H1 (cell line): ENCODE measurements around the gene LPP. TPM values are rescaled to one million over a fixed set of nuclear protein-coding genes. Genes with fewer than 3 reads are reported as not detected.
"Not testable (repeated sequence)": the region's sequence is repeated elsewhere in the genome, so short reads cannot be mapped to it uniquely, and the experiment has no call there.

Experiments
- CTCF ChIA-PET: fragments of 300-600 bp; sonication (Branson Sonifier 250); formaldehyde crosslinking; loops from one replicate; lab custom pipeline; 2021; ENCODE audit not compliant: partially characterized antibody; lab: Charles Lee
- POLR2A ChIA-PET: fragments of 300-600 bp; sonication (Branson Sonifier 250); formaldehyde crosslinking; loops from one replicate; lab custom pipeline; 2021; ENCODE audit warnings: inconsistent platforms; ENCODE audit not compliant: partially characterized antibody; lab: Charles Lee
- DNase-seq, 2 experiments: peaks; one replicate each; pipeline versions ENCODE4 v3.0.0 to v3.0.0-alpha.2; 2010 to 2022; ENCODE audit warnings: low spot score in 2 of 2, low read depth in 1 of 2, mixed read lengths in 1 of 2
- FAIRE-seq: peaks from 2 replicates; lab custom pipeline; 2011; peaks lifted over from hg19 to GRCh38; lab: Jason Lieb, UNC
- H2AFZ ChIP-seq: 2 replicates; pipeline ENCODE4 v1.8.1; 2012; ENCODE audit warnings: low read length, inconsistent platforms
- H2AK5ac ChIP-seq: 2 replicates; pipeline ENCODE4 v1.6.1; 2013; ENCODE audit warnings: low read depth, low read length
- H2BK120ac ChIP-seq: replicated peaks from 2 replicates; pipeline ENCODE3; 2013; ENCODE audit warnings: low read depth, low read length, inconsistent platforms
- H2BK12ac ChIP-seq: 2 replicates; pipeline ENCODE4 v1.6.1; 2013; ENCODE audit warnings: low read depth, low read length
- H2BK15ac ChIP-seq: 2 replicates; pipeline ENCODE4 v1.6.1; 2013; ENCODE audit warnings: low read length
- H2BK20ac ChIP-seq: 2 replicates; pipeline ENCODE4 v1.6.1; 2013; ENCODE audit warnings: low read length
- H2BK5ac ChIP-seq: 2 replicates; pipeline ENCODE4 v1.6.1; 2013; ENCODE audit warnings: low read depth, low read length
- H3K14ac ChIP-seq: 2 replicates; pipeline ENCODE4 v1.6.1; 2013; ENCODE audit warnings: inconsistent platforms; ENCODE audit not compliant: insufficient read length
- H3K18ac ChIP-seq: 2 replicates; pipeline ENCODE4 v1.6.1; 2013; ENCODE audit warnings: low read length; ENCODE audit errors: extremely low read depth
- H3K23ac ChIP-seq: 2 replicates; pipeline ENCODE4 v1.6.1; 2013; ENCODE audit warnings: inconsistent platforms; ENCODE audit not compliant: insufficient read length
- H3K23me2 ChIP-seq: 2 replicates; pipeline ENCODE4 v1.6.1; 2013; ENCODE audit warnings: low read depth, low read length
- H3K27ac ChIP-seq: 2 replicates; pipeline ENCODE4 v1.6.1; 2011; ENCODE audit warnings: low read depth, low read length, inconsistent platforms
- H3K27me3 ChIP-seq, 4 experiments: replicated peaks in 1 of 4; 1 replicate in 1 of 4; 2 replicates in 3 of 4; pipeline versions ENCODE4 v1.6.1 to v1.8.1; 2011 to 2013; ENCODE audit warnings: low read length in 3 of 4, mild to moderate bottlenecking in 3 of 4, inconsistent platforms in 2 of 4, mixed read lengths in 2 of 4, moderate library complexity in 1 of 4; ENCODE audit not compliant: control insufficient read depth in 3 of 4, insufficient read depth in 3 of 4; ENCODE audit errors: extremely low read depth in 1 of 4
- H3K36me3 ChIP-seq, 4 experiments: 2 replicates each; pipeline versions ENCODE4 v1.6.1 to v1.8.1; 2011 to 2013; ENCODE audit warnings: mild to moderate bottlenecking in 4 of 4, low read length in 3 of 4, moderate library complexity in 2 of 4, control low read depth in 1 of 4, inconsistent platforms in 1 of 4; ENCODE audit not compliant: insufficient read depth in 4 of 4, control insufficient read depth in 2 of 4
- H3K4ac ChIP-seq: replicated peaks from 2 replicates; pipeline ENCODE3; 2013; ENCODE audit warnings: low read length, low read depth, mixed read lengths, inconsistent platforms; ENCODE audit not compliant: insufficient read length
- H3K4me1 ChIP-seq, 4 experiments: replicated peaks in 1 of 4; 1 replicate in 1 of 4; 2 replicates in 3 of 4; pipeline versions ENCODE4 v1.6.1 to v1.8.1; 2011 to 2013; ENCODE audit warnings: low read length in 3 of 4, inconsistent platforms in 2 of 4, mixed read lengths in 1 of 4; ENCODE audit not compliant: insufficient read depth in 4 of 4, control insufficient read depth in 3 of 4
- H3K4me2 ChIP-seq, 2 experiments: 2 replicates each; pipeline versions ENCODE4 v1.6.1 to v1.8.1; 2011 to 2013; ENCODE audit warnings: low read depth in 2 of 2, low read length in 2 of 2, control low read depth in 1 of 2, inconsistent platforms in 1 of 2, mild to moderate bottlenecking in 1 of 2; ENCODE audit not compliant: insufficient read depth in 1 of 2
- H3K4me3 ChIP-seq, 4 experiments: fragments of 200-600, 300-600 bp in 1 of 4; sonication (generic), shearing (Covaris generic), sonication (Bioruptor Twin) in 1 of 4; 2 replicates each; pipeline versions ENCODE4 v1.5.1 to v1.8.1; 2011 to 2016; ENCODE audit warnings: low read length in 4 of 4, low read depth in 3 of 4, control low read depth in 2 of 4, inconsistent platforms in 2 of 4, mild to moderate bottlenecking in 2 of 4, mixed read lengths in 1 of 4, moderate library complexity in 1 of 4; ENCODE audit not compliant: insufficient read depth in 2 of 4; ENCODE audit errors: extremely low read depth in 1 of 4
- H3K56ac ChIP-seq: replicated peaks from 2 replicates; pipeline ENCODE3; 2013; ENCODE audit warnings: low read depth, mild to moderate bottlenecking, mixed read lengths, low read length, inconsistent platforms; ENCODE audit not compliant: insufficient read length
- H3K79me1 ChIP-seq: 2 replicates; pipeline ENCODE4 v1.6.1; 2013; ENCODE audit warnings: low read depth, low read length, control low read depth
- H3K79me2 ChIP-seq, 2 experiments: 2 replicates each; pipeline versions ENCODE4 v1.6.1 to v1.8.1; 2012 to 2013; ENCODE audit warnings: low read length in 2 of 2, mild to moderate bottlenecking in 2 of 2, inconsistent platforms in 1 of 2; ENCODE audit not compliant: insufficient read depth in 2 of 2, control insufficient read depth in 1 of 2
- H3K9ac ChIP-seq, 4 experiments: replicated peaks in 1 of 4; 1 replicate in 1 of 4; 2 replicates in 3 of 4; pipeline versions ENCODE4 v1.6.1 to v1.8.1; 2011 to 2013; ENCODE audit warnings: low read depth in 3 of 4, low read length in 3 of 4, control low read depth in 2 of 4, mild to moderate bottlenecking in 2 of 4, moderate library complexity in 2 of 4, inconsistent platforms in 1 of 4; ENCODE audit errors: extremely low read depth in 1 of 4
- H3K9me3 ChIP-seq, 2 experiments: 2 replicates each; pipeline versions ENCODE4 v1.6.1 to v1.8.1; 2012 to 2013; ENCODE audit warnings: mild to moderate bottlenecking in 2 of 2, moderate library complexity in 2 of 2, control low read depth in 1 of 2, inconsistent platforms in 1 of 2, low read depth in 1 of 2, low read length in 1 of 2, mixed read lengths in 1 of 2; ENCODE audit not compliant: insufficient read depth in 2 of 2
- H4K20me1 ChIP-seq, 2 experiments: replicated peaks in 1 of 2; 2 replicates each; pipeline versions ENCODE3 to v1.8.1; 2011 to 2013; ENCODE audit warnings: inconsistent platforms in 2 of 2, low read length in 2 of 2, mild to moderate bottlenecking in 1 of 2; ENCODE audit not compliant: insufficient read depth in 2 of 2, control insufficient read depth in 1 of 2
- H4K5ac ChIP-seq: 2 replicates; pipeline ENCODE4 v1.6.1; 2013; ENCODE audit warnings: low read length, low read depth, mixed read lengths, inconsistent platforms; ENCODE audit not compliant: insufficient read length
- H4K8ac ChIP-seq: 2 replicates; pipeline ENCODE4 v1.8.0; 2013; ENCODE audit warnings: mild to moderate bottlenecking, moderate library complexity, low read length, inconsistent platforms; ENCODE audit not compliant: insufficient read depth; ENCODE audit errors: extremely low read depth
- H4K91ac ChIP-seq: replicated peaks from 2 replicates; pipeline ENCODE3; 2013; ENCODE audit warnings: low read length, mixed read lengths, inconsistent platforms; ENCODE audit not compliant: insufficient read length
- WGBS, 2 experiments: shearing (Covaris generic) in 1 of 2; methylation state at CpG; one replicate each; pipeline versions ENCODE4 v1.1.6 to v1.1.7; 2013 to 2015; ENCODE audit warnings: low lambda C conversion rate in 2 of 2, mixed read lengths in 2 of 2, inconsistent platforms in 1 of 2, low coverage in 1 of 2, missing lambda C conversion rate in 1 of 2; ENCODE audit not compliant: insufficient replicate concordance in 2 of 2, insufficient coverage in 1 of 2, insufficient read length in 1 of 2; ENCODE audit errors: extremely low coverage in 1 of 2, missing lambda C conversion rate in 1 of 2; 5-methylcytosine and 5-hydroxymethylcytosine counted together
- polyA plus RNA-seq, 7 experiments: library from polyadenylated mRNA; depleted of rRNA in 3 of 7; stranded (reverse) in 5 of 7; unstranded in 2 of 7; fragments of >200 nt in 5 of 7; fragments of 200-250 nt in 2 of 7; gene quantifications; 1 replicate in 5 of 7; 2 replicates in 1 of 7; 4 replicates in 1 of 7; pipeline versions ENCODE4 v1.2.1 to v1.2.3, GENCODE V29; 2011 to 2013; ENCODE audit warnings: missing spikeins in 2 of 7, mixed read lengths in 2 of 7
- total RNA-seq: library from RNA; stranded (reverse); fragmentation: NEBNext Ultra II Directional; extraction: Animal tissue kit (Norgen Biotek cat#: 25700); gene quantifications from 2 replicates; pipeline ENCODE4 v1.2.1, GENCODE V29; 2021

LPP gene
- total and polyA plus RNA-seq, 2 of the 8 experiments (the other 6 are each of a cell fraction or from before 2014, with no cell fraction given), result 10.0 to 53.3 TPM

DNA sequence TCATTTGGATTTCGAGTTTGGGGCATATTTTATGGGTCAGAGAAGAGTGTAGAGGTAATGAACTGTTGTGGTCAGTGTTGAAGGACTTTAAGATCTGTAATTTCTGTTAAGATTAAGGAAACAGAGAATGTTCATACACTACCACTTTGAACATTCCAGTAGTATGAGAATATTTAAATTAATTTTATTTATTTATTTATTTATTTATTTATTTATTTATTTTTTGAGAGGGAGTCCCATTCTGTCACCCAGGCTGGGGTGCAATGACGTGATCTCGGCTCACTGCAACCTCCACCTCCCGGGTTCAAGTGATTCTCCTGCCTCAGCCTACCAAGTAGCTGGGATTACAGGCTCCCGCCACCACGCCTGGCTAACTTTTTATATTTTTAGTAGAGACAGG is 459.8 kb downstream of the LPP start:
- H2BK5ac ChIP-seq, POLR2A ChIA-PET, H3K9me3 ChIP-seq, FAIRE-seq, H3K27ac ChIP-seq, H3K27me3 ChIP-seq, H4K5ac ChIP-seq, H3K79me2 ChIP-seq, H3K4me3 ChIP-seq, H2AK5ac ChIP-seq, H3K9ac ChIP-seq, H4K20me1 ChIP-seq, H3K23me2 ChIP-seq, H3K23ac ChIP-seq, H2BK20ac ChIP-seq, H4K91ac ChIP-seq, H2BK12ac ChIP-seq, H3K79me1 ChIP-seq, H3K4ac ChIP-seq, H3K4me1 ChIP-seq, H4K8ac ChIP-seq, H2BK15ac ChIP-seq, H3K56ac ChIP-seq, DNase-seq, H3K14ac ChIP-seq, H2BK120ac ChIP-seq, H3K4me2 ChIP-seq, H2AFZ ChIP-seq, H3K18ac ChIP-seq: not testable (repeated sequence)
- WGBS, 2 experiments, result 90% methylated on average over 5 of the region's 6 CpGs; no CpG with 5 or more reads in 1 of the 2 experiments
- CTCF ChIA-PET, result interaction anchor here (1.1 kb wide), 1 partner anchor 9 kb away, joined by 8 read pairs; no protein-coding TSS in a partner anchor
- peaks cover 0 to 11% (median 3%) of the 10 kb centered on the region in 4 experiments; a peak in 3 of 8 replicates for H3K36me3 ChIP-seq
